HG02798 (cell line): ENCODE results near the gene DLG2.

Experiments used
- ATAC-seq: cut with Tn5 transposase; IDR thresholded peaks from one replicate; pipeline ENCODE4 v1.9.1; 2021; ENCODE audit warnings: mild to moderate bottlenecking; ENCODE audit not compliant: unreplicated experiment, poor library complexity

Gene DLG2

GRCh38 chr11:84558085-84558905 is 1068.8 kb downstream of the DLG2 start:
- peak; percentile 95 for ATAC-seq

- ATAC-seq, result no peak
Measured at GRCh38 chr11:84552791-84553190, 1074.4 kb downstream of the DLG2 start.

DNA sequence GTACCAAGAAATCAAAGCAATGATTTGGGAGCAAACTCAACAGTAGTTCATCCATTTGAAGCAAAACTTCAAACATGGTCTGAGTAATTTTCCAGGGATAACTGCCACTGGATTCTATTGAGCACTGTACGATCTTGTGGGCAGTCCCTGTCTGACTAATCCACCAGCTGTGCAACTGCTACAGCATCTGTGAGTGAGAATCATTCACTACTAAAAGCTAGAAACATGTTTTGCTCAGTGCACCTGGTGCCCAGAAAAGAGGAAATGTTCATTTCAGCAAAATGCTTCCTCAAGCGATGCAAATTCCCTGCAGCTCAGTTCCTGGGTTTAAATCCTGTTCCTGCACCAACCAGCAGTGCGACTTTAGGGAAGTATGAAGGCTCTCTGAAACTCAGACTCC is 1077.9 kb downstream of the DLG2 start:
- peak; percentile 95 for ATAC-seq

- ATAC-seq, result no peak
Measured at GRCh38 chr11:84544566-84544965, 1082.6 kb downstream of the DLG2 start.

- no peak for ATAC-seq
Measured at GRCh38 chr11:84543367-84544159, 1083.6 kb downstream of the DLG2 start.

DNA sequence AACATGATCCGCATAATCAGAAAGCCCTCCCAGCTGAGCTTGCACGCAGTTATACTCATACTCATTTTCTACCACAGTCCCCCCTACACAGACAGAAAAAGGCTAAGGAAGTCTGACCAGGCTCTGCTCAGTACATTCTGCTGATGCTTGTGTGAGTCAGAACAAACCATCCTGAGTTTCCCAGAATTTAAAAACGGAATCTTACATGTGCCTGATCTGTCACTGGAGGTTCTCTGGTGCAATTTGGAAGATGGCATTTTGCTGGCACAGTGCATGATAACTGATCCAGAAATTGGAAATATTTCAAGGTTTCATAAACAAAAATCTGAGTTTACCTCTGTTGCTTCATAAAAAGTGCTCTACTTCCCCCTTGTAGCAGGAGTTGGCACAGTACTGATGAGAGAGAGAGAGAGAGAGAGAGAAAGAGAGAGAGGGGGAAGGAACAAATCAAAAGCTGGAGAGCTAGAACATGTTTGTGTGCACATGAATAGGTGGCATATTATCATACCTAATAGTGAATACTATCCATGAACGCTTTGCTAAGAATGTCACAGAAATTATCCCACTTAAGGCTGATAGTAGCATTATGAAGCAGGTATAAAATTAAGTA is 1085.3 kb downstream of the DLG2 start:
- no peak for ATAC-seq

DNA sequence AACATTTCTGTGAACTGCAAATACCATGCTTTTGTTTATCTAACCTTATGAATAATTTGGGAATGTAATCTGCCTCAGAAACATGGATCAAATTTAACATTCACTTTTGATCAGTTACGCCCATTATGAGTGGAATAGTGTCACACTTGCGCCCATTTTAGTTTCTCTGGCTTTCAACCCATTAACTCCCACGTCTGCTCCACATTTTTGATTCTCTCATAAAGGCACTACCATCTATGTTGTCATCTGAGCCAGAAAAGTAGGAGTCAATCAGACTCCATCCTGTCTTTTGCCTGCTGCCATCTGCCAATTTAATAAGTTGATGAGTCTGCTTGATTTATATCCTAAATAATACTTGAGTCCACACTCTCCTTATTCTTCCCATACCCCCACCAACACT is 1090.7 kb downstream of the DLG2 start:
- ATAC-seq, result no peak

- ATAC-seq, result no peak
Measured at GRCh38 chr11:84532364-84532763, 1094.8 kb downstream of the DLG2 start.

GRCh38 chr11:84526250-84526649 is 1100.9 kb downstream of the DLG2 start:
- ATAC-seq, result no peak

DNA sequence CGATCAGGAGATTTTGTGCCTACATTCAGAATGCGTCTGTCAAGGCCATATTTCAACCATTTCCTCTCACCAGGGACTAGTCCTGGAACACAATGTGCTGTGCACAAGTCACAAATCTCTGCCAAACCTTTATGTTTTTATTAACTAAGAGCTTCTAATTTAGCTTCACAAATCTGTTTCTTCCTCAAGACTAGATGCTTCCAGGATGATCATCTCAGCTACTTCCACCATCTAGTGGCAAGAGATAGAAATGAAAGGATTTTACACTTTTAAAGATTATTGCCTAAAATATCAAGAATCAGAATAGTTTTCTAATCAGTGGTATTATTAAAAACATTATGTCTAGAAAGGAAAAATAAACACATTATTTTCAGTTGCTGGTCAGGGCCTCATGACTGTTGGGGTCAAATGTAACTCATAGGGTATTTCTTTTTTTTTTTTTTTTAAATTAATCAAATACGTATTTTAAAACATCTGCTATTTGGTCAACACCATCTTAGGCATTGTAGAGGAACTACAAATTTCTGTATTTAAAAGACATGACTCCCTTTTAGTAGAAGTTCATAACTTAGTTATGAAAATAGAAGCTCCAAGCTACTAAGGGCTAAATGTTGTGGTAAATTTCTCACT is 1102.6 kb downstream of the DLG2 start:
- no peak for ATAC-seq

DNA sequence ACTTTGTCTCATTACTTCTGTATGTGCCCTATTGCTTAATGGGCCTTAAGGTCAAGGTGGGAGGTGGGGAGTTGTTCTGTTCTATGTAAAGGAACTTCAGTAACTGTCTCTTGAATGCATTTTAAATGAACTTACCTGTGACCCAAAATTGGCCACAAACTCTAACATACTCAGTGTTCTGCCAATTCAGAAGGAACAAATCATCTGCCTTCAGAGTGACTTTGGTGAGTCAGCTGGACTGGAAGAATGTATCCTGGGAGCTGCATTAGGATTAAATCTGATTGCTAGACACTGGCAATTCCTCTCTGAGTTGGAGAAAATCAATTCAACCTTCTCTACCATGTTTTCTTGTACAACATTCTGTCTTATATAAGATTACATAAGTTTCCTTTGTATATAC is 1104.8 kb downstream of the DLG2 start:
- ATAC-seq, result no peak

GRCh38 chr11:84518631-84519183 is 1108.4 kb downstream of the DLG2 start:
- ATAC-seq, result no peak

GRCh38 chr11:84514436-84514835 is 1112.7 kb downstream of the DLG2 start:
- no peak for ATAC-seq

DNA sequence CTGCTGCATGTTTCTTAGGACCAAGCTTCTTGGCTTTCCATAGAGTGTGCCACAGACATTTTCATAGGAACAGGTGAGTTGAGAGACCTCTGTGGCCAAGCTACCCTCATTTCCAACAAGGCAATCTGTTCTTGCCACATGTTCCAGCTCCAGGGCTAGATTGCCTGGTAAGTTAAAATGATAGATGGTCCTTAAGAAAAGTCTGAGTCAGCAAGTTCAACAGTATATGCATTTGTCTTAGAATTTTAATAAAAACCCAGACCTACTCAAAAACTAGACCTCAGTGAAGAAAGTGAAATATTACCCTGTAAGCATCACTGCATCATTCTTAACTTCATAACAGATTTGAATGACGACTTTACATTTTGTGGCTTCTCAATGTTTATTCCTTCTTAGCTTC is 1123.6 kb downstream of the DLG2 start:
- no peak for ATAC-seq

GRCh38 chr11:84501750-84502149 is 1125.4 kb downstream of the DLG2 start:
- no peak for ATAC-seq

GRCh38 chr11:84497981-84498411 is 1129.1 kb downstream of the DLG2 start:
- no peak for ATAC-seq

DNA sequence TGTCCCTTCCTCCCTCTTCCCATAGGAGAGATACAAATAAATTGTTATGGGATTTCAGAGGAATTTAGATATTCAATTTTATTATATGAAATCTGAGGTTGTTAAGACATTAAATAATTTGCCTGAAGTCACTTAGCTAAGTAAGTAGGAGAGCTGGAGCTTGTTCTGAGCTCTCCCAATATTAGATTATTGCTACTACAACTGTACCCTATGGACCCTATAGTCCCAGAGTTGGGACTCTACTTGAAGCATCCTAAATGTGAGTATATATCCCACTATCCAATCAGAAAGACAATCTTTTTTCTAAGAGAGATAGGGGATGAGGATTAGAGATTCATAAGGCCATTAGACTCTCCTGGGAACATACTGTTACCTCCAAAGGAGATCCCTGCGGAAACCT is 1130.0 kb downstream of the DLG2 start:
- ATAC-seq, result no peak

DNA sequence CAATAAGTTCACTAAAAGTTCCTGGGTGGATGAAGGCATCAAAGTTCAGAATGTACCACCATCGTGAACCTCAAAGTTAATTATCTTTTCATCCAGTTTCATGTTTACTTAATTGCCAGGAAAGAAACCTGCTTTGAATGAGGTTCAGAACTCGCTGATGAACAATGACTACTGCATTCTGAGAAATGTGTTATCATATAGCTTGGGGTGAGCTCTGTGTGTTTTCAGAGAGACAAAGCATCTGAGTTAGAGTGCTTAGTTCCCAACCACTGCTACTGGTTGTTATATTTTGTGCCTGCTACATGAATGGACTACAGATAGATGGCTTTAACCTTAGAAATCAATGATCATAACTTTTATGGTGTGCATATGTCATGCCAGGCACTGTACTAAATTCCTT is 1131.0 kb downstream of the DLG2 start:
- no peak for ATAC-seq

DNA sequence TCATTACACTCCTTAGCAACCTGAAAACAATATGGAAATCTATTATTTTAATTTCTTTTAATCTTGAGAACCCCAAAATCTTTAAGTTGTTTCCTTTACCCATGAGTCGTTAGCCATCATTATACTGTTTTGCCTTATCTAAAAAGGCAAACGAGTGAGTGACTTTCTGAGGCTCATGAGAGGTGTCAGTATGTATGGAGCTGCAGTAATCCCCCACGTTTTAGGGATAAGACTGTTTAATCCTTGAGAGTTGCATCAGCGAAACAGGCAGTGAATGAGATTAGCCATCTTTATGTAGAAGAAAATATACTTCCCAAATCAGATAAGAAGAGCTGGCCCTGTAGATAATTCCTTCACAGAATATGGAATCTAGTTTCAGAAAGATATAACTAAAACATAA is 1147.0 kb downstream of the DLG2 start:
- no peak for ATAC-seq

DNA sequence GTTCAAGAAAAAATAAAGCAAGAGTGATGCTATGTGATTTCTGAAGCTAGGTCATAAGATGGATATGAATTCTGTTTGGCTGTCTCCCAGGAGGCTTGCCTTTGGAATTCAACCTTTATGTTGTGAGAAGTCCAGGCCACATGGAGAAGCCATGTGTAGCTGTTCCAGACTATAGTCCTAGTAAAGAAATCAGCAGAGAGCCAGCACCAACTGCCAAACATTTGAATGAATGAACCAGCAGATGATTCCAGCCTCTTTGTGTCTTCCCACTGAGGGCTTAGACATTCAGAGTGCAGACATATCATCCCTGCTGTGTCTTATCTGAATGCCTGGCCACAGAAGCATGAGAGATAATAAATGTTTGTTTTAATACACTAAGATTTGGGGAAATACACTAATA is 1150.6 kb downstream of the DLG2 start:
- no peak for ATAC-seq
